ENCODE data around the gene CABP1. TPM values are rescaled to one million over a fixed set of nuclear protein-coding genes. Genes with fewer than 3 reads are reported as not detected.

The CABP1 gene
- total and polyA plus RNA-seq, 4 donors: 0.05 to 0.12 (median 0.08) TPM; not detected in 1

DNA sequence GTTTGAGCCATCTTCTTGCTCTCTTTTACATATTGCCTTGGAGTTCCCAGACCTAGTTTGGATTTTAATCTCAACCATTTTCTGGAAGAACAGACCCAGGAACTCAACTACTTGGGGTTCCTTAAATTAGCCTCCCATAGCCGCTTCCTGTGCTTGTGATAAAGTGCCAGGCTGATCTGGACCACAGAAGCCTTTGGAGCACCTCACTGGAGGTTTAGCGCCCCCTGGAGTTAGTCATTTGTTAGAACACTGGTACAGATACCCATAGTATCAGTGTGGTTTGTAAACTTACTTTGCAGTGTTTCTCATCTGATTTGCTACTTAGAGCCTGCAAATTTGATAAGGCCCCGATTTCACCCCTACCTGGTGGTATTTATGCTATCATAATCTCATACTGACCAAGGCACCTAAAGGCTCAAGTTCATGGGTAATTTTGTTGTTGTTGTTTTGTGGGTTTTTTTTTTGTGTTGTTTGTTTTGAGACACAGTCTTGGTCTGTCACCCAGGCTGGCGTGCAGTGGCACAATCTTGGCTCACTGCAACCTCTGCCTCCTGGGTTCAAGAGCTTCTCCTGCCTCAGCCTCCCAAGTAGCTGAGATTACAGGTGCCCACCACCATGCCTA lies 73.5 kb downstream of the CABP1 start:
- H3K4me3 ChIP-seq (ENCODE audit: low read depth in 1 of 3, low read length in 3 of 3): no peak overlapping the region
- H3K27me3 ChIP-seq (ENCODE audit: control insufficient read depth in 4 of 4, insufficient read depth in 4 of 4, low read length in 3 of 4): no peaks in the 10 kb centered on the region
- no peak overlapping the region for H3K9ac ChIP-seq (ENCODE audit: low read depth in 1 of 2, low read length in 2 of 2)
- H3K9me3 ChIP-seq (ENCODE audit: control insufficient read depth in 4 of 4, low read length in 3 of 4): no peaks in the 10 kb centered on the region
- no peak overlapping the region for H3K27ac ChIP-seq (ENCODE audit: low read depth in 1 of 2, low read length in 2 of 2)
- peaks cover 9 to 24% (median 22%) of the 10 kb centered on the region in 4 donors for H3K36me3 ChIP-seq (ENCODE audit: control insufficient read depth in 4 of 4, insufficient read depth in 3 of 4, low read depth in 1 of 4, low read length in 3 of 4)
- TF ChIP-seq JUND (IDR thresholded peaks at IDR 0.05) (no peak), RAD21 (IDR thresholded peaks at IDR 0.05) (peak; percentile 92 to 94), FOXA1 (IDR thresholded peaks at IDR 0.05) (no peak), HNF4A (conservative IDR thresholded peaks at IDR 0.05) (no peak), TAF1 (conservative IDR thresholded peaks at IDR 0.05) (no peak), NR2F2 (IDR thresholded peaks at IDR 0.05) (no peak), EGR1 (IDR thresholded peaks at IDR 0.05; ENCODE audit: low read depth in 2 of 2) (no peak), YY1 (IDR thresholded peaks at IDR 0.05) (no peak), HNF4G (IDR thresholded peaks at IDR 0.05) (no peak), GABPA (IDR thresholded peaks at IDR 0.05 in 1 of 2, conservative IDR thresholded peaks at IDR 0.05 in 1 of 2) (no peak), FOXA2 (IDR thresholded peaks at IDR 0.05) (no peak), SP1 (IDR thresholded peaks at IDR 0.05) (no peak), RXRA (IDR thresholded peaks at IDR 0.05) (peak in 1 of 2 donors; percentile 19)
- TF ChIP-seq, protein P1, sequence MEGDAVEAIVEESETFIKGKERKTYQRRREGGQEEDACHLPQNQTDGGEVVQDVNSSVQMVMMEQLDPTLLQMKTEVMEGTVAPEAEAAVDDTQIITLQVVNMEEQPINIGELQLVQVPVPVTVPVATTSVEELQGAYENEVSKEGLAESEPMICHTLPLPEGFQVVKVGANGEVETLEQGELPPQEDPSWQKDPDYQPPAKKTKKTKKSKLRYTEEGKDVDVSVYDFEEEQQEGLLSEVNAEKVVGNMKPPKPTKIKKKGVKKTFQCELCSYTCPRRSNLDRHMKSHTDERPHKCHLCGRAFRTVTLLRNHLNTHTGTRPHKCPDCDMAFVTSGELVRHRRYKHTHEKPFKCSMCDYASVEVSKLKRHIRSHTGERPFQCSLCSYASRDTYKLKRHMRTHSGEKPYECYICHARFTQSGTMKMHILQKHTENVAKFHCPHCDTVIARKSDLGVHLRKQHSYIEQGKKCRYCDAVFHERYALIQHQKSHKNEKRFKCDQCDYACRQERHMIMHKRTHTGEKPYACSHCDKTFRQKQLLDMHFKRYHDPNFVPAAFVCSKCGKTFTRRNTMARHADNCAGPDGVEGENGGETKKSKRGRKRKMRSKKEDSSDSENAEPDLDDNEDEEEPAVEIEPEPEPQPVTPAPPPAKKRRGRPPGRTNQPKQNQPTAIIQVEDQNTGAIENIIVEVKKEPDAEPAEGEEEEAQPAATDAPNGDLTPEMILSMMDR (IDR thresholded peaks at IDR 0.05; ENCODE audit: low read depth, low read length, missing input control): peak; percentile 86
- TF ChIP-seq, protein P2, sequence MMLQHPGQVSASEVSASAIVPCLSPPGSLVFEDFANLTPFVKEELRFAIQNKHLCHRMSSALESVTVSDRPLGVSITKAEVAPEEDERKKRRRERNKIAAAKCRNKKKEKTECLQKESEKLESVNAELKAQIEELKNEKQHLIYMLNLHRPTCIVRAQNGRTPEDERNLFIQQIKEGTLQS (IDR thresholded peaks at IDR 0.05): no peak
- TF ChIP-seq, protein P3, sequence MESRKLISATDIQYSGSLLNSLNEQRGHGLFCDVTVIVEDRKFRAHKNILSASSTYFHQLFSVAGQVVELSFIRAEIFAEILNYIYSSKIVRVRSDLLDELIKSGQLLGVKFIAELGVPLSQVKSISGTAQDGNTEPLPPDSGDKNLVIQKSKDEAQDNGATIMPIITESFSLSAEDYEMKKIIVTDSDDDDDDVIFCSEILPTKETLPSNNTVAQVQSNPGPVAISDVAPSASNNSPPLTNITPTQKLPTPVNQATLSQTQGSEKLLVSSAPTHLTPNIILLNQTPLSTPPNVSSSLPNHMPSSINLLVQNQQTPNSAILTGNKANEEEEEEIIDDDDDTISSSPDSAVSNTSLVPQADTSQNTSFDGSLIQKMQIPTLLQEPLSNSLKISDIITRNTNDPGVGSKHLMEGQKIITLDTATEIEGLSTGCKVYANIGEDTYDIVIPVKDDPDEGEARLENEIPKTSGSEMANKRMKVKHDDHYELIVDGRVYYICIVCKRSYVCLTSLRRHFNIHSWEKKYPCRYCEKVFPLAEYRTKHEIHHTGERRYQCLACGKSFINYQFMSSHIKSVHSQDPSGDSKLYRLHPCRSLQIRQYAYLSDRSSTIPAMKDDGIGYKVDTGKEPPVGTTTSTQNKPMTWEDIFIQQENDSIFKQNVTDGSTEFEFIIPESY (IDR thresholded peaks at IDR 0.05): no peak
- TF ChIP-seq, protein P4, sequence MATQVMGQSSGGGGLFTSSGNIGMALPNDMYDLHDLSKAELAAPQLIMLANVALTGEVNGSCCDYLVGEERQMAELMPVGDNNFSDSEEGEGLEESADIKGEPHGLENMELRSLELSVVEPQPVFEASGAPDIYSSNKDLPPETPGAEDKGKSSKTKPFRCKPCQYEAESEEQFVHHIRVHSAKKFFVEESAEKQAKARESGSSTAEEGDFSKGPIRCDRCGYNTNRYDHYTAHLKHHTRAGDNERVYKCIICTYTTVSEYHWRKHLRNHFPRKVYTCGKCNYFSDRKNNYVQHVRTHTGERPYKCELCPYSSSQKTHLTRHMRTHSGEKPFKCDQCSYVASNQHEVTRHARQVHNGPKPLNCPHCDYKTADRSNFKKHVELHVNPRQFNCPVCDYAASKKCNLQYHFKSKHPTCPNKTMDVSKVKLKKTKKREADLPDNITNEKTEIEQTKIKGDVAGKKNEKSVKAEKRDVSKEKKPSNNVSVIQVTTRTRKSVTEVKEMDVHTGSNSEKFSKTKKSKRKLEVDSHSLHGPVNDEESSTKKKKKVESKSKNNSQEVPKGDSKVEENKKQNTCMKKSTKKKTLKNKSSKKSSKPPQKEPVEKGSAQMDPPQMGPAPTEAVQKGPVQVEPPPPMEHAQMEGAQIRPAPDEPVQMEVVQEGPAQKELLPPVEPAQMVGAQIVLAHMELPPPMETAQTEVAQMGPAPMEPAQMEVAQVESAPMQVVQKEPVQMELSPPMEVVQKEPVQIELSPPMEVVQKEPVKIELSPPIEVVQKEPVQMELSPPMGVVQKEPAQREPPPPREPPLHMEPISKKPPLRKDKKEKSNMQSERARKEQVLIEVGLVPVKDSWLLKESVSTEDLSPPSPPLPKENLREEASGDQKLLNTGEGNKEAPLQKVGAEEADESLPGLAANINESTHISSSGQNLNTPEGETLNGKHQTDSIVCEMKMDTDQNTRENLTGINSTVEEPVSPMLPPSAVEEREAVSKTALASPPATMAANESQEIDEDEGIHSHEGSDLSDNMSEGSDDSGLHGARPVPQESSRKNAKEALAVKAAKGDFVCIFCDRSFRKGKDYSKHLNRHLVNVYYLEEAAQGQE (IDR thresholded peaks at IDR 0.05): no peak
- TF ChIP-seq, protein P5, sequence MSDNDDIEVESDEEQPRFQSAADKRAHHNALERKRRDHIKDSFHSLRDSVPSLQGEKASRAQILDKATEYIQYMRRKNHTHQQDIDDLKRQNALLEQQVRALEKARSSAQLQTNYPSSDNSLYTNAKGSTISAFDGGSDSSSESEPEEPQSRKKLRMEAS (IDR thresholded peaks at IDR 0.05): no peak
- H3K4me1 ChIP-seq (ENCODE audit: control insufficient read depth in 4 of 4, insufficient read depth in 4 of 4, low read length in 3 of 4): peaks cover 2 to 28% (median 24%) of the 10 kb centered on the region in 4 donors
- DNase-seq (ENCODE audit: low spot score): peak; percentile 75
- WGBS: 19% methylated on average over 4 of the region's 4 CpGs

Other genes starting within 250 kb of the CABP1 start
- gene COX6A1, start 202.5 kb upstream of the CABP1 start, total RNA-seq: 100 to 1,000 TPM; 338 to 451 TPM
- 100 to 1,000 TPM; 621 to 910 TPM for gene COX6A1, start 202.5 kb upstream of the CABP1 start, polyA plus RNA-seq
- gene TRIAP1, start 194.2 kb upstream of the CABP1 start, total RNA-seq: 10 to 100 TPM; 11.9 to 13.3 TPM
- 10 to 100 TPM; 24.7 to 39.9 TPM for gene TRIAP1, start 194.2 kb upstream of the CABP1 start, polyA plus RNA-seq
- gene GATC, start 194.2 kb upstream of the CABP1 start, total RNA-seq: 10 to 100 TPM; 13.0 to 15.5 TPM
- gene GATC, start 194.2 kb upstream of the CABP1 start, polyA plus RNA-seq: 10 to 100 TPM in 1 of 2 donors, 1 to 10 TPM in 1; 8.9 to 13.5 TPM
- 10 to 100 TPM; 45.3 to 83.9 TPM for gene SRSF9, start 170.9 kb upstream of the CABP1 start, total RNA-seq
- 10 to 100 TPM; 62.6 to 98.5 TPM for gene SRSF9, start 170.9 kb upstream of the CABP1 start, polyA plus RNA-seq
- 100 to 1,000 TPM; 101 to 143 TPM for gene DYNLL1, start 144.5 kb upstream of the CABP1 start, total RNA-seq
- gene DYNLL1, start 144.5 kb upstream of the CABP1 start, polyA plus RNA-seq: 100 to 1,000 TPM; 224 to 275 TPM
- gene COQ5, start 111.5 kb upstream of the CABP1 start, total RNA-seq: 10 to 100 TPM; 25.0 to 29.9 TPM
- 10 to 100 TPM; 31.4 to 33.6 TPM for gene COQ5, start 111.5 kb upstream of the CABP1 start, polyA plus RNA-seq
- gene RNF10, start 106.3 kb upstream of the CABP1 start, total RNA-seq: 100 to 1,000 TPM; 102 to 157 TPM
- gene RNF10, start 106.3 kb upstream of the CABP1 start, polyA plus RNA-seq: 10 to 100 TPM; 48.0 to 49.6 TPM
- gene POP5, start 59.2 kb upstream of the CABP1 start, total RNA-seq: 10 to 100 TPM; 20.0 to 20.7 TPM
- gene POP5, start 59.2 kb upstream of the CABP1 start, polyA plus RNA-seq: 10 to 100 TPM; 27.3 to 37.1 TPM
- gene MLEC, start 46.5 kb downstream of the CABP1 start, total RNA-seq: 100 to 1,000 TPM in 1 of 2 donors, 10 to 100 TPM in 1; 61.4 to 170 TPM
- 100 to 1,000 TPM in 1 of 2 donors, 10 to 100 TPM in 1; 96.3 to 134 TPM for gene MLEC, start 46.5 kb downstream of the CABP1 start, polyA plus RNA-seq
- gene UNC119B, start 69.8 kb downstream of the CABP1 start, total RNA-seq: 10 to 100 TPM; 16.8 to 24.8 TPM
- gene UNC119B, start 69.8 kb downstream of the CABP1 start, polyA plus RNA-seq: 1 to 10 TPM; 3.8 to 6.8 TPM
- gene ACADS, start 85.2 kb downstream of the CABP1 start, total RNA-seq: 100 to 1,000 TPM in 1 of 2 donors, 10 to 100 TPM in 1; 54.2 to 152 TPM
- 100 to 1,000 TPM; 102 to 162 TPM for gene ACADS, start 85.2 kb downstream of the CABP1 start, polyA plus RNA-seq